Liver (tissue), 9 donors: ENCODE measurements around the gene PCDH15. TPM values are rescaled to one million over a fixed set of nuclear protein-coding genes. Genes with fewer than 3 reads are reported as not detected.

Source experiments
- DNase-seq: peaks from one replicate; pipeline ENCODE4 v3.0.0-alpha.2; 2017; ENCODE audit warnings: low spot score
- H3K27ac ChIP-seq, 2 donors: one replicate each; pipeline ENCODE4 v1.7.0; 2013; ENCODE audit warnings: inconsistent platforms in 2 of 2, low read length in 2 of 2, control low read depth in 1 of 2, low read depth in 1 of 2, mild to moderate bottlenecking in 1 of 2
- H3K27me3 ChIP-seq, 4 donors: one replicate each; pipeline versions ENCODE4 v1.6.1 to v1.7.0; 2013; ENCODE audit warnings: low read length in 3 of 4, inconsistent platforms in 1 of 4, mild to moderate bottlenecking in 1 of 4, moderate library complexity in 1 of 4; ENCODE audit not compliant: control insufficient read depth in 4 of 4, insufficient read depth in 4 of 4
- H3K36me3 ChIP-seq, 4 donors: one replicate each; pipeline versions ENCODE4 v1.6.1 to v1.7.0; 2013; ENCODE audit warnings: low read length in 3 of 4, mild to moderate bottlenecking in 3 of 4, low read depth in 1 of 4, moderate library complexity in 1 of 4; ENCODE audit not compliant: control insufficient read depth in 4 of 4, insufficient read depth in 3 of 4
- H3K4me1 ChIP-seq, 4 donors: one replicate each; pipeline versions ENCODE4 v1.6.1 to v1.7.0; 2013; ENCODE audit warnings: low read length in 3 of 4, mild to moderate bottlenecking in 3 of 4, moderate library complexity in 1 of 4; ENCODE audit not compliant: control insufficient read depth in 4 of 4, insufficient read depth in 4 of 4
- H3K4me3 ChIP-seq, 3 donors: one replicate each; pipeline versions ENCODE4 v1.6.1 to v1.7.0; 2013; ENCODE audit warnings: low read length in 3 of 3, control low read depth in 1 of 3, low read depth in 1 of 3, mild to moderate bottlenecking in 1 of 3
- H3K9ac ChIP-seq, 2 donors: one replicate each; pipeline ENCODE4 v1.7.0; 2013; ENCODE audit warnings: low read length in 2 of 2, mild to moderate bottlenecking in 2 of 2, moderate library complexity in 2 of 2, control low read depth in 1 of 2, low read depth in 1 of 2
- H3K9me3 ChIP-seq, 4 donors: one replicate each; pipeline versions ENCODE4 v1.6.1 to v1.7.0; 2013; ENCODE audit warnings: low read length in 3 of 4; ENCODE audit not compliant: control insufficient read depth in 4 of 4
- ATF3 ChIP-seq: IDR thresholded peaks from 2 replicates; pipeline ENCODE4 v1.6.1; 2016; ENCODE audit warnings: antibody characterized with exemption
- CTCF ChIP-seq: fragments of 150-350 bp; IDR thresholded peaks from 2 replicates; pipeline ENCODE4 v1.5.1; 2017; ENCODE audit warnings: improper control_type of control experiment, low read depth, low read length; ENCODE audit not compliant: missing input control
- EGR1 ChIP-seq, 2 donors: IDR thresholded peaks; 2 replicates each; pipeline ENCODE4 v1.6.1; 2016 to 2018; ENCODE audit warnings: antibody characterized with exemption in 2 of 2, low read depth in 2 of 2
- FOXA1 ChIP-seq: IDR thresholded peaks from 2 replicates; pipeline ENCODE4 v1.6.1; 2016; ENCODE audit warnings: antibody characterized with exemption
- FOXA2 ChIP-seq: IDR thresholded peaks from 2 replicates; pipeline ENCODE4 v1.6.1; 2016; ENCODE audit warnings: antibody characterized with exemption
- HNF4A ChIP-seq, 2 donors: conservative IDR thresholded peaks; 2 replicates each; pipeline ENCODE4 v1.6.1; 2016; ENCODE audit warnings: antibody characterized with exemption in 2 of 2, mild to moderate bottlenecking in 2 of 2
- HNF4G ChIP-seq: IDR thresholded peaks from 2 replicates; pipeline ENCODE4 v1.6.1; 2016; ENCODE audit warnings: antibody characterized with exemption
- JUND ChIP-seq, 2 donors: IDR thresholded peaks; 2 replicates each; pipeline ENCODE4 v1.6.1; 2016; ENCODE audit warnings: antibody characterized with exemption in 2 of 2
- MAX ChIP-seq: IDR thresholded peaks from 2 replicates; pipeline ENCODE4 v1.6.1; 2016; ENCODE audit warnings: antibody characterized with exemption
- NR2F2 ChIP-seq: IDR thresholded peaks from 2 replicates; pipeline ENCODE4 v1.6.1; 2016; ENCODE audit warnings: antibody characterized with exemption
- RAD21 ChIP-seq, 2 donors: IDR thresholded peaks; 2 replicates each; pipeline ENCODE4 v1.6.1; 2016; ENCODE audit warnings: antibody characterized with exemption in 2 of 2, mild to moderate bottlenecking in 2 of 2
- REST ChIP-seq: IDR thresholded peaks from 2 replicates; pipeline ENCODE4 v1.6.1; 2016; ENCODE audit warnings: antibody characterized with exemption, mild to moderate bottlenecking
- RXRA ChIP-seq, 2 donors: IDR thresholded peaks; 2 replicates each; pipeline ENCODE4 v1.6.1; 2017 to 2018; ENCODE audit warnings: antibody characterized with exemption in 2 of 2, mild to moderate bottlenecking in 1 of 2
- SP1 ChIP-seq: IDR thresholded peaks from 2 replicates; pipeline ENCODE4 v1.6.1; 2018; ENCODE audit warnings: antibody characterized with exemption, mild to moderate bottlenecking
- TAF1 ChIP-seq: conservative IDR thresholded peaks from 2 replicates; pipeline ENCODE4 v1.6.1; 2016; ENCODE audit warnings: antibody characterized with exemption, mild to moderate bottlenecking
- YY1 ChIP-seq: IDR thresholded peaks from 2 replicates; pipeline ENCODE4 v1.6.1; 2016; ENCODE audit warnings: antibody characterized with exemption, mild to moderate bottlenecking
- ZBTB33 ChIP-seq: IDR thresholded peaks from 2 replicates; pipeline ENCODE4 v1.6.1; 2016; ENCODE audit warnings: antibody characterized with exemption
- WGBS: extraction: QIAGEN DNeasy Blood & Tissue Kit; methylation state at CpG from one replicate; pipeline ENCODE4 v1.1.7; 2013; 5-methylcytosine and 5-hydroxymethylcytosine counted together
- polyA plus RNA-seq, 2 donors: library from polyadenylated mRNA; stranded (reverse) in 1 of 2; unstranded in 1 of 2; fragments of 200-250 nt in 1 of 2; fragments of >200 nt in 1 of 2; fragmentation: Nextera tagmentation in 1 of 2; extraction: Ambion mirVana in 1 of 2; gene quantifications; one replicate each; pipeline versions ENCODE4 v1.2.1 to v1.2.3, GENCODE V29; 2013 to 2015
- total RNA-seq, 2 donors: library from RNA; depleted of rRNA; stranded (reverse); fragments of >200 nt; gene quantifications; one replicate each; pipeline ENCODE4 v1.2.3, GENCODE V29; 2014
- donor health status: healthy.
- donor health status: healthy.
- donor health status: healthy.
- donor health status: healthy.
- donor health status: healthy.

The PCDH15 gene
- total and polyA plus RNA-seq, 4 donors = 0.05 TPM; not detected in 3

- WGBS = 86% methylated on average over 3 of the region's 3 CpGs
- no peaks in the 10 kb centered on the region for H3K36me3 ChIP-seq
- no peak for TF ChIP-seq SP1
- no peak for TF ChIP-seq ATF3
- TF ChIP-seq ZBTB33 = no peak
- no peak for TF ChIP-seq JUND (IDR thresholded peaks at IDR 0.05)
- TF ChIP-seq HNF4G = no peak
- TF ChIP-seq NR2F2 = no peak
- no peak for TF ChIP-seq TAF1
- TF ChIP-seq HNF4A (conservative IDR thresholded peaks at IDR 0.05) = no peak
- no peak for TF ChIP-seq REST
- no peak for TF ChIP-seq YY1
- TF ChIP-seq MAX = no peak
- no peak for TF ChIP-seq CTCF
- TF ChIP-seq EGR1 (IDR thresholded peaks at IDR 0.05; ENCODE audit: low read depth in 2 of 2) = no peak
- TF ChIP-seq RXRA (IDR thresholded peaks at IDR 0.05) = no peak
- TF ChIP-seq FOXA1 = no peak
- TF ChIP-seq FOXA2 = no peak
- TF ChIP-seq RAD21 (IDR thresholded peaks at IDR 0.05) = no peak
- no peak overlapping the region for H3K27ac ChIP-seq
- no peak for DNase-seq
- H3K4me3 ChIP-seq = no peak overlapping the region
- no peaks in the 10 kb centered on the region for H3K27me3 ChIP-seq
- no peak overlapping the region for H3K9ac ChIP-seq
- H3K9me3 ChIP-seq = no peaks in the 10 kb centered on the region
- no peaks in the 10 kb centered on the region for H3K4me1 ChIP-seq
Observed at GRCh38 chr10:54314430-54314829, 486.6 kb downstream of the PCDH15 start.
